Measurements from ENCODE around the gene KLC3. TPM values are rescaled to one million over a fixed set of nuclear protein-coding genes. Genes with fewer than 3 reads are reported as not detected.

The KLC3 gene
- total RNA-seq, 1 experiment from 2014 or later: 4.8 TPM

GRCh38 chr19:45320997-45321775, 19.4 kb upstream of the KLC3 start:
- H3K79me1 ChIP-seq (ENCODE audit: insufficient read depth, low read depth, low read length, poor library complexity, severe bottlenecking): no peaks in the 10 kb centered on the region
- H2BK120ac ChIP-seq (ENCODE audit: low read depth, low read length, poor library complexity, severe bottlenecking): no peak overlapping the region
- no peak overlapping the region for H4K8ac ChIP-seq (replicated peaks; ENCODE audit: insufficient read length, low read depth, low read length)
- H2BK20ac ChIP-seq (ENCODE audit: low read depth, low read length, poor library complexity, severe bottlenecking): no peak overlapping the region
- no peak overlapping the region for H3K27ac ChIP-seq (ENCODE audit: insufficient read length, low read depth, low read length)
- no peaks in the 10 kb centered on the region for H4K20me1 ChIP-seq (ENCODE audit: control insufficient read depth, insufficient read depth, insufficient read length)
- H3K4me1 Mint-ChIP-seq: peaks cover 12 to 25% of the 10 kb centered on the region in 2 experiments
- no peak overlapping the region for H3K4ac ChIP-seq (ENCODE audit: low read depth, low read length)
- H3K14ac ChIP-seq (ENCODE audit: insufficient read depth, low read length): no peak overlapping the region
- H3K4me3 Mint-ChIP-seq: no peak overlapping the region; a peak in 1 of 5 replicates
- H2BK15ac ChIP-seq (ENCODE audit: low read depth, low read length): no peak overlapping the region
- H3K23ac ChIP-seq (ENCODE audit: insufficient read length, low read depth, low read length): no peak overlapping the region
- WGBS (ENCODE audit: extremely low coverage, insufficient read length, low lambda C conversion rate): no CpG with 5 or more reads among the region's 12 CpGs
- no peaks in the 10 kb centered on the region for H3K4me1 ChIP-seq (ENCODE audit: insufficient read depth, low read length)
- TF ChIP-seq CTCF (conservative IDR thresholded peaks at IDR 0.05): no peak
- no peak overlapping the region for H4K91ac ChIP-seq (ENCODE audit: insufficient read length, low read depth, low read length)
- no peak overlapping the region for H2BK5ac ChIP-seq (ENCODE audit: insufficient read length, low read length)
- H3K9me3 Mint-ChIP-seq: no peaks in the 10 kb centered on the region; a peak in 1 of 5 replicates
- H2AK5ac ChIP-seq (ENCODE audit: insufficient read length, low read length): no peak overlapping the region
- H3K18ac ChIP-seq (ENCODE audit: insufficient read length, low read depth, low read length): no peak overlapping the region
- no peaks in the 10 kb centered on the region for H3K27me3 ChIP-seq (ENCODE audit: insufficient read depth, low read length)
- no peaks in the 10 kb centered on the region for H3K36me3 Mint-ChIP-seq (ENCODE audit: insufficient read depth in 1 of 3, low read depth in 3 of 3)
- H3K27ac Mint-ChIP-seq: no peak overlapping the region
- no peak overlapping the region for H2AFZ ChIP-seq (ENCODE audit: low read length)
- no peak overlapping the region for H3K9ac ChIP-seq (ENCODE audit: extremely low read depth, insufficient read length, low read length)
- no peak for DNase-seq
- H3K56ac ChIP-seq (ENCODE audit: insufficient read length, low read depth, low read length): no peak overlapping the region
- H2BK12ac ChIP-seq (ENCODE audit: insufficient read length, low read depth, low read length): no peak overlapping the region
- H3K27me3 Mint-ChIP-seq (ENCODE audit: low read depth): peaks cover 64% of the 10 kb centered on the region
- H3T11ph ChIP-seq (ENCODE audit: low read length): no peak overlapping the region
- H3K23me2 ChIP-seq (ENCODE audit: insufficient read length, low read depth, low read length, poor library complexity, severe bottlenecking): no peaks in the 10 kb centered on the region
- H4K5ac ChIP-seq (ENCODE audit: insufficient read length, low read depth, low read length): no peak overlapping the region
- H3K79me2 ChIP-seq (ENCODE audit: insufficient read depth, low read length): no peaks in the 10 kb centered on the region
- no peak overlapping the region for H3K4me2 ChIP-seq (ENCODE audit: insufficient read depth, insufficient read length, low read length)
- no peaks in the 10 kb centered on the region for H3K9me3 ChIP-seq (ENCODE audit: control insufficient read depth, low read depth, low read length)

Data from H9 (cell line).